Pons (tissue), 1 donor: Measurements from ENCODE around the gene ZCWPW1.
"Not testable (repeated sequence)": the region's sequence is repeated elsewhere in the genome, so short reads cannot be mapped to it uniquely, and the experiment has no call there.

Experiments used
- DNase-seq: peaks from one replicate; pipeline ENCODE4 v3.0.0-alpha.2; 2016; ENCODE audit warnings: low spot score

The ZCWPW1 gene

GRCh38 chr7:100400656-100401055 lies 27.8 kb downstream of the ZCWPW1 start:
- DNase-seq = no peak

- no peak for DNase-seq
Observed at GRCh38 chr7:100400041-100400440, 28.5 kb downstream of the ZCWPW1 start.

- no peak for DNase-seq
Observed at GRCh38 chr7:100398239-100398638, 30.3 kb downstream of the ZCWPW1 start.

- DNase-seq = no peak
Observed at GRCh38 chr7:100397315-100398081, 31.0 kb downstream of the ZCWPW1 start.

GRCh38 chr7:100396421-100396982 lies 32.0 kb downstream of the ZCWPW1 start:
- DNase-seq = no peak

- DNase-seq = no peak
Observed at GRCh38 chr7:100394077-100394476, 34.4 kb downstream of the ZCWPW1 start.

- DNase-seq = no peak
Observed at GRCh38 chr7:100393233-100393905, 35.1 kb downstream of the ZCWPW1 start.

- DNase-seq = no peak
Observed at GRCh38 chr7:100390286-100391009, 38.1 kb downstream of the ZCWPW1 start.

GRCh38 chr7:100389437-100390088 lies 38.9 kb downstream of the ZCWPW1 start:
- no peak for DNase-seq

- no peak for DNase-seq
Observed at GRCh38 chr7:100387695-100388094, 40.8 kb downstream of the ZCWPW1 start.

GRCh38 chr7:100386940-100387339 lies 41.6 kb downstream of the ZCWPW1 start:
- DNase-seq = no peak

GRCh38 chr7:100384628-100385294 lies 43.7 kb downstream of the ZCWPW1 start:
- DNase-seq = no peak

GRCh38 chr7:100382234-100382853 lies 46.2 kb downstream of the ZCWPW1 start:
- not testable (repeated sequence) for DNase-seq

- DNase-seq = not testable (repeated sequence)
Observed at GRCh38 chr7:100381531-100382233, 46.8 kb downstream of the ZCWPW1 start.

- DNase-seq = peak; percentile 75
Observed at GRCh38 chr7:100380196-100380595, 48.3 kb downstream of the ZCWPW1 start.

GRCh38 chr7:100378114-100378755 lies 50.3 kb downstream of the ZCWPW1 start:
- DNase-seq = no peak

- no peak for DNase-seq
Observed at GRCh38 chr7:100376066-100376465, 52.4 kb downstream of the ZCWPW1 start.

GRCh38 chr7:100374601-100375000 lies 53.9 kb downstream of the ZCWPW1 start:
- no peak for DNase-seq

GRCh38 chr7:100373870-100374598 lies 54.5 kb downstream of the ZCWPW1 start:
- peak; percentile 20 for DNase-seq
